AML-193 (cell line): ENCODE data around the gene RAPGEF6.

Experiments
- DNase-seq, 2 experiments: peaks; one replicate each; lab custom pipeline; 2025; lab: John Stamatoyannopoulos, UW

The RAPGEF6 gene

GRCh38 chr5:131541071-131541470 is 94.0 kb downstream of the RAPGEF6 start:
- DNase-seq, result no peak

GRCh38 chr5:131539251-131539650 is 95.8 kb downstream of the RAPGEF6 start:
- no peak for DNase-seq

- peak; percentile 77 to 81 for DNase-seq
Observed at GRCh38 chr5:131538177-131538593, 96.8 kb downstream of the RAPGEF6 start.

- DNase-seq, result no peak
Observed at GRCh38 chr5:131536850-131537448, 98.1 kb downstream of the RAPGEF6 start.

GRCh38 chr5:131536211-131536826 is 98.7 kb downstream of the RAPGEF6 start:
- no peak for DNase-seq

- DNase-seq, result no peak
Observed at GRCh38 chr5:131534974-131535373, 100.1 kb downstream of the RAPGEF6 start.

GRCh38 chr5:131533836-131534235 is 101.2 kb downstream of the RAPGEF6 start:
- peak in 1 of 2 experiments; percentile 9 for DNase-seq

GRCh38 chr5:131532031-131532640 is 102.9 kb downstream of the RAPGEF6 start:
- no peak for DNase-seq

- DNase-seq, result no peak
Observed at GRCh38 chr5:131530706-131531331, 104.2 kb downstream of the RAPGEF6 start.

- no peak for DNase-seq
Observed at GRCh38 chr5:131528682-131529081, 106.3 kb downstream of the RAPGEF6 start.

GRCh38 chr5:131525805-131526204 is 109.2 kb downstream of the RAPGEF6 start:
- DNase-seq, result peak; percentile 67 to 78

- DNase-seq, result no peak
Observed at GRCh38 chr5:131524431-131524830, 110.6 kb downstream of the RAPGEF6 start.

GRCh38 chr5:131523500-131524185 is 111.4 kb downstream of the RAPGEF6 start:
- no peak for DNase-seq

- DNase-seq, result no peak
Observed at GRCh38 chr5:131521252-131521651, 113.8 kb downstream of the RAPGEF6 start.

- no peak for DNase-seq
Observed at GRCh38 chr5:131515348-131515747, 119.7 kb downstream of the RAPGEF6 start.

- peak; percentile 22 to 35 for DNase-seq
Observed at GRCh38 chr5:131514316-131515283, 120.4 kb downstream of the RAPGEF6 start.

GRCh38 chr5:131513780-131514179 is 121.2 kb downstream of the RAPGEF6 start:
- DNase-seq, result no peak

- no peak for DNase-seq
Observed at GRCh38 chr5:131511934-131512333, 123.1 kb downstream of the RAPGEF6 start.

GRCh38 chr5:131509801-131510200 is 125.2 kb downstream of the RAPGEF6 start:
- no peak for DNase-seq

- no peak for DNase-seq
Observed at GRCh38 chr5:131505237-131505908, 129.7 kb downstream of the RAPGEF6 start.

GRCh38 chr5:131496400-131496713 is 138.7 kb downstream of the RAPGEF6 start:
- no peak for DNase-seq
